ENCODE measurements around the gene NRDC. TPM values are rescaled to one million over a fixed set of nuclear protein-coding genes. Genes with fewer than 3 reads are reported as not detected.

Gene NRDC
- total and polyA plus RNA-seq, 7 donors: 34.4 to 91.4 (median 71.0) TPM

DNA sequence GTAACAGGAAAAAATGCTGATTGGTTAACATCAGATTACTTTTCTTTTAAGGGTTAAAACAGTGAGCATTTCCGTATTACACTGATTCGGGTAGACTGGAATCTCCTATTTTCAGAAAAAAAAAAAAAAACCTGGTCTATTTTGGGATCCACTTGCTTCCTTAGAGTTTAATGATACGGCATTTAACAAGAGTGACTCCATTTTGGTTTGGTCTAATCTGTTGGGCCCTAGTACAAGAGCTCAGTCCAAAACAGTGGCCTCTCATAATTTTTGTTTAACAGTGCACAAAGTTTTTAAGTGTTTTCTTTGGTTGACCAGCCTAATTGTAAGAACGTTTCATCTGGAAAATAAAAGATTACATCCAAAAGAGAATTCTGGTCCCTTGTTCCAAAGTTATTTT lies 120.2 kb downstream of the NRDC start:
- H3K27ac ChIP-seq: no peak overlapping the region
- no peaks in the 10 kb centered on the region for H3K27me3 ChIP-seq
- TF ChIP-seq POLR2A (IDR thresholded peaks at IDR 0.05) (no peak), POLR2AphosphoS5 (IDR thresholded peaks at IDR 0.05) (no peak), EP300 (IDR thresholded peaks at IDR 0.05) (no peak)
- TF ChIP-seq, protein P1, sequence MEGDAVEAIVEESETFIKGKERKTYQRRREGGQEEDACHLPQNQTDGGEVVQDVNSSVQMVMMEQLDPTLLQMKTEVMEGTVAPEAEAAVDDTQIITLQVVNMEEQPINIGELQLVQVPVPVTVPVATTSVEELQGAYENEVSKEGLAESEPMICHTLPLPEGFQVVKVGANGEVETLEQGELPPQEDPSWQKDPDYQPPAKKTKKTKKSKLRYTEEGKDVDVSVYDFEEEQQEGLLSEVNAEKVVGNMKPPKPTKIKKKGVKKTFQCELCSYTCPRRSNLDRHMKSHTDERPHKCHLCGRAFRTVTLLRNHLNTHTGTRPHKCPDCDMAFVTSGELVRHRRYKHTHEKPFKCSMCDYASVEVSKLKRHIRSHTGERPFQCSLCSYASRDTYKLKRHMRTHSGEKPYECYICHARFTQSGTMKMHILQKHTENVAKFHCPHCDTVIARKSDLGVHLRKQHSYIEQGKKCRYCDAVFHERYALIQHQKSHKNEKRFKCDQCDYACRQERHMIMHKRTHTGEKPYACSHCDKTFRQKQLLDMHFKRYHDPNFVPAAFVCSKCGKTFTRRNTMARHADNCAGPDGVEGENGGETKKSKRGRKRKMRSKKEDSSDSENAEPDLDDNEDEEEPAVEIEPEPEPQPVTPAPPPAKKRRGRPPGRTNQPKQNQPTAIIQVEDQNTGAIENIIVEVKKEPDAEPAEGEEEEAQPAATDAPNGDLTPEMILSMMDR (IDR thresholded peaks at IDR 0.05): no peak
- no peaks in the 10 kb centered on the region for H3K9me3 ChIP-seq
- H3K4me1 ChIP-seq: no peaks in the 10 kb centered on the region
- WGBS, 2 donors: 90 to 92% methylated on average over 4 of the region's 4 CpGs
- peaks cover 0 to 34% (median 1%) of the 10 kb centered on the region in 4 donors for H3K36me3 ChIP-seq
- DNase-seq: no peak
- intact Hi-C loops (cut with DNase I): no loop called here
- H3K4me3 ChIP-seq: no peak overlapping the region

DNA sequence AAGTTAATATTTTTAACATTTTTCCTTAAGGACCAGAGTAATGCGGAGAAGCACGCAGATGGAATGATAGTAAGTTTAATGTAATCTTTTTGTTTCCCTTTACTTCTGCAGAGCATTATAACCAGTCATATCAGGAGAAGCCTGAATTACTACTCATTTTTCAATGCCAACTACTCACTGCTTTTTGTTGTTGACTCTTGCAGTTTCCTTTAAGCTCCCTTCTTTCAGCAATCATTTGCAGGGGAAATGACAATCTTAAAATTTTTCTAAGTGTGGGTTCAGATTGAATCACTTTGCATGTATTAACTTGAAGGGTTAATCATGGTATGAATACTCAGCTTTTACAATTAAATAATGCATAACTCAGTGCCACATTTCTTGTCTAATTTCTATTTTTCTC lies 122.2 kb downstream of the NRDC start:
- intact Hi-C loops (cut with DNase I): no loop called here
- DNase-seq: no peak
- TF ChIP-seq, protein P1 (IDR thresholded peaks at IDR 0.05): no peak
- TF ChIP-seq EP300 (IDR thresholded peaks at IDR 0.05) (no peak), POLR2AphosphoS5 (IDR thresholded peaks at IDR 0.05) (no peak), POLR2A (IDR thresholded peaks at IDR 0.05) (no peak)

GRCh38 chr1:51755437-51755836 lies 123.1 kb downstream of the NRDC start:
- H3K36me3 ChIP-seq: peaks cover 0 to 30% (median 4%) of the 10 kb centered on the region in 4 donors
- WGBS, 2 donors: 96 to 97% methylated on average over 7 of the region's 7 CpGs
- intact Hi-C loops (cut with DNase I): no loop called here

More for the DNA sequence above, 122.2 kb downstream of the NRDC start:
- H3K4me1 ChIP-seq: no peaks in the 10 kb centered on the region
- 67 to 98% methylated on average over 2 of the region's 2 CpGs for WGBS, 2 donors
- H3K36me3 ChIP-seq: peaks cover 0 to 32% (median 4%) of the 10 kb centered on the region in 4 donors
- H3K9me3 ChIP-seq: no peaks in the 10 kb centered on the region
- no peak overlapping the region for H3K27ac ChIP-seq
- no peak overlapping the region for H3K4me3 ChIP-seq
- no peaks in the 10 kb centered on the region for H3K27me3 ChIP-seq

GRCh38 chr1:51754666-51755065 lies 123.9 kb downstream of the NRDC start:
- Histone ChIP-seq H3K36me3 (peaks cover 0 to 30% (median 4%) of the 10 kb centered on the region in 4 donors), H3K27ac (no peak overlapping the region), H3K27me3 (no peaks in the 10 kb centered on the region), H3K9me3 (no peaks in the 10 kb centered on the region), H3K4me3 (no peak overlapping the region), H3K4me1 (no peaks in the 10 kb centered on the region)
- intact Hi-C loops (cut with DNase I): no loop called here
- DNase-seq: no peak
- TF ChIP-seq, protein P1 (IDR thresholded peaks at IDR 0.05): no peak
- TF ChIP-seq POLR2AphosphoS5 (IDR thresholded peaks at IDR 0.05): no peak
- no peak for TF ChIP-seq EP300 (IDR thresholded peaks at IDR 0.05)
- no peak for TF ChIP-seq POLR2A (IDR thresholded peaks at IDR 0.05)
- 96 to 98% methylated on average over 3 of the region's 3 CpGs for WGBS, 2 donors

More at GRCh38 chr1:51755437-51755836, 123.1 kb downstream of the NRDC start:
- no peak for DNase-seq
- TF ChIP-seq, protein P1 (IDR thresholded peaks at IDR 0.05): no peak
- TF ChIP-seq EP300 (IDR thresholded peaks at IDR 0.05): no peak
- TF ChIP-seq POLR2A (IDR thresholded peaks at IDR 0.05): no peak
- TF ChIP-seq POLR2AphosphoS5 (IDR thresholded peaks at IDR 0.05): no peak
- no peaks in the 10 kb centered on the region for H3K9me3 ChIP-seq
- no peaks in the 10 kb centered on the region for H3K27me3 ChIP-seq
- no peak overlapping the region for H3K4me3 ChIP-seq
- H3K27ac ChIP-seq: no peak overlapping the region
- no peaks in the 10 kb centered on the region for H3K4me1 ChIP-seq

DNA sequence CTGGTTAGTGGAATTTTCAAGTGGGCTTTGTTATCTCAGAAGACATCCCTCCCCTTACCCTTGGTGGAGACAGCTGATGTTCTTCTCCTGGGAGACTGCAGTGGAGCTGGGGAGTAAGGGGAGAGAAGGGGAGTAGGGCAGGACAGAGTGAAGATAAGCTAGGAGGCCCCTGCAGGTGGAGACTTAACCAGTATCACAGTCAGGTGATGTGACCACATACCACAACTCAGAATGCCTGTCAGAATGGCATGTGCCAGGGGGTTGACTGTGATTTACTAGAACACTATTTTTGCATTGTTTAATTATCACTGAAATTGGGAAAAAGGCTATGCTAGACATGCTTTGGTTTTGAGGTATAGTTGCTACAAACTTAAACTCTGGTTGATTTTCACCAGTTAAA lies 124.6 kb downstream of the NRDC start:
- Histone ChIP-seq H3K36me3 (peaks cover 0 to 37% (median 4%) of the 10 kb centered on the region in 4 donors), H3K4me3 (no peak overlapping the region), H3K27me3 (no peaks in the 10 kb centered on the region), H3K27ac (no peak overlapping the region), H3K9me3 (no peaks in the 10 kb centered on the region), H3K4me1 (no peaks in the 10 kb centered on the region)
- TF ChIP-seq POLR2AphosphoS5 (IDR thresholded peaks at IDR 0.05) (no peak), EP300 (IDR thresholded peaks at IDR 0.05) (no peak), POLR2A (IDR thresholded peaks at IDR 0.05) (no peak)
- TF ChIP-seq, protein P1 (IDR thresholded peaks at IDR 0.05): no peak
- intact Hi-C loops (cut with DNase I): no loop called here
- no peak for DNase-seq

Data from sigmoid colon (tissue), 7 donors.